AG09309 (cell line): Measurements from ENCODE around the gene RAI1.
A peak's percentile ranks its signal among the peaks of the same experiment; 100 is the strongest.

Experiments
- DNase-seq: peaks from one replicate; pipeline ENCODE4 v3.0.0-alpha.2; 2010; ENCODE audit warnings: low read depth
- H3K4me3 ChIP-seq: 2 replicates; pipeline ENCODE4 v1.5.1; 2011; ENCODE audit warnings: mild to moderate bottlenecking, low read depth, low read length, moderate library complexity; ENCODE audit not compliant: control insufficient read depth
- TF ChIP-seq, protein P1 (sequence below): IDR thresholded peaks from 2 replicates; pipeline ENCODE4 v1.5.1; 2011; ENCODE audit warnings: mild to moderate bottlenecking, low read depth, low read length, inconsistent platforms; ENCODE audit not compliant: insufficient read depth, control insufficient read depth; ENCODE audit errors: missing control alignments

Gene RAI1

DNA sequence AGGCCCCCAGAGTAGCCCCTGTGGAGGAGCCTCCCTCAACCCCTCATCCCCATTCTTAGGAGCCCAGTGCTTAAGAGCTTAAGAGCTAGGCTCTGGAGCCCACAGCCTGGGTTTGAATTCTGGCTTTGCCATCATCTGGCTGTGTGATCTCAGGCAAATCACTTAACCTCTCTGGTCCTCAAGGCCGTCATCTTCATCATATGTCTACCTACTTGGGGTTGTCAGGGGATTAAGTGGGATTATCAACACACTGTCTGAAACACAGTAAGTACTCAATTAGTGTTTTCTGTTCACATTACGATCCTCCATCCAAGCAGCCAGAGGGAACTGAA lies 150.7 kb downstream of the RAI1 start:
- no peak for DNase-seq
- TF ChIP-seq, protein P1, sequence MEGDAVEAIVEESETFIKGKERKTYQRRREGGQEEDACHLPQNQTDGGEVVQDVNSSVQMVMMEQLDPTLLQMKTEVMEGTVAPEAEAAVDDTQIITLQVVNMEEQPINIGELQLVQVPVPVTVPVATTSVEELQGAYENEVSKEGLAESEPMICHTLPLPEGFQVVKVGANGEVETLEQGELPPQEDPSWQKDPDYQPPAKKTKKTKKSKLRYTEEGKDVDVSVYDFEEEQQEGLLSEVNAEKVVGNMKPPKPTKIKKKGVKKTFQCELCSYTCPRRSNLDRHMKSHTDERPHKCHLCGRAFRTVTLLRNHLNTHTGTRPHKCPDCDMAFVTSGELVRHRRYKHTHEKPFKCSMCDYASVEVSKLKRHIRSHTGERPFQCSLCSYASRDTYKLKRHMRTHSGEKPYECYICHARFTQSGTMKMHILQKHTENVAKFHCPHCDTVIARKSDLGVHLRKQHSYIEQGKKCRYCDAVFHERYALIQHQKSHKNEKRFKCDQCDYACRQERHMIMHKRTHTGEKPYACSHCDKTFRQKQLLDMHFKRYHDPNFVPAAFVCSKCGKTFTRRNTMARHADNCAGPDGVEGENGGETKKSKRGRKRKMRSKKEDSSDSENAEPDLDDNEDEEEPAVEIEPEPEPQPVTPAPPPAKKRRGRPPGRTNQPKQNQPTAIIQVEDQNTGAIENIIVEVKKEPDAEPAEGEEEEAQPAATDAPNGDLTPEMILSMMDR = no peak
- H3K4me3 ChIP-seq = no peak overlapping the region

DNA sequence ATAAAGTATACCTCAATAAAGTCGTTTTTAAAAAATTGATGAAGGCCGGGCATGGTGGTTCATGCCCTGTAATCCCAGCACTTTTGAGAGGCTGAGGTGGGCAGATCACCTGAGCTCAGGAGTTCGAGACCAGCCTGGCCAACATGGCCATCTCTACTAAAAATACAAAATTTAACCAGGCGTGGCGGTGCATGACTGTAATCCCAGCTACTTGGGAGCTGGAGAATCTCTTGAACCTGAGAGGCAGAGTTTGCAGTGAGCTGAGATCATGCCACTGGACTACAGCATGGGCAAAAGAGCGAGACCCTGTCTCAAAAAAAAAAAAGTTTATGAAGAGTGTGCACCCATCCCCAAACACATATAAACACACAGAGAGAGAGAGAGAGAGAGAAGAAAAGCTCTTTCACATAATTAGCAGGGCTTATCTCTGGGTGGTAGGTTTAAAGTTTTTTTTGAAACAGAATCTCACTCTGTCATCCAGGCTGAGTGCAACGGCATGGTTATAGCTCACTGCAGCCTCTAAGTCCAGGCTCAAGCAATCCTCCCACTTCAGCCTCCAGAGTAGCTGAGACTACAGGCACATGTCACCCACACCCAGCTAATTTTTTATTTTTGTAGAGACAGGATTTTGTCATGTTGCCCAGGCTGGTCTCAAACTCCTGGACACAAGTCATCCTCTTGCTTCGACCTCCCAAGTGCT lies 152.6 kb downstream of the RAI1 start:
- TF ChIP-seq, protein P1 = no peak
- no peak overlapping the region for H3K4me3 ChIP-seq
- no peak for DNase-seq

DNA sequence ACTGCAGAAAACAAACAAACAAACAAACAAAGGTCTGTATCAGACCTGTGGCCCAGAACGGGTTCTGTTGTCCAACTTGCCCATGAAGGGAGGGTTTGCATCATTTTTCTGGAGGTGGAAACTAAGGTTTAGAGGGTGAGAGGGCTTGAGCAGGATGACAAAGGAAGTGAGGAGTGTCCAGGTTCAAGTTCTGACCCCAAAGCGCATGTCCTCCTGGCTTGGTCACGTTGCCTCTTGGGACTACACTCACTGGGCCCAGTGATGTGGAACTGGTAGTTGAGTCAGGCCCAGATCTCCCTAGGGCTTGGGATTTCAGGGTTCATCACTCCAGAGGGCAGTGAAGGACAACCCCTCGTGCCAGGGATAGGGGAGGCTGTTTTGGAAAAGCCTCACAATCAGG lies 153.7 kb downstream of the RAI1 start:
- H3K4me3 ChIP-seq = no peak overlapping the region
- DNase-seq = no peak
- TF ChIP-seq, protein P1 = no peak

DNA sequence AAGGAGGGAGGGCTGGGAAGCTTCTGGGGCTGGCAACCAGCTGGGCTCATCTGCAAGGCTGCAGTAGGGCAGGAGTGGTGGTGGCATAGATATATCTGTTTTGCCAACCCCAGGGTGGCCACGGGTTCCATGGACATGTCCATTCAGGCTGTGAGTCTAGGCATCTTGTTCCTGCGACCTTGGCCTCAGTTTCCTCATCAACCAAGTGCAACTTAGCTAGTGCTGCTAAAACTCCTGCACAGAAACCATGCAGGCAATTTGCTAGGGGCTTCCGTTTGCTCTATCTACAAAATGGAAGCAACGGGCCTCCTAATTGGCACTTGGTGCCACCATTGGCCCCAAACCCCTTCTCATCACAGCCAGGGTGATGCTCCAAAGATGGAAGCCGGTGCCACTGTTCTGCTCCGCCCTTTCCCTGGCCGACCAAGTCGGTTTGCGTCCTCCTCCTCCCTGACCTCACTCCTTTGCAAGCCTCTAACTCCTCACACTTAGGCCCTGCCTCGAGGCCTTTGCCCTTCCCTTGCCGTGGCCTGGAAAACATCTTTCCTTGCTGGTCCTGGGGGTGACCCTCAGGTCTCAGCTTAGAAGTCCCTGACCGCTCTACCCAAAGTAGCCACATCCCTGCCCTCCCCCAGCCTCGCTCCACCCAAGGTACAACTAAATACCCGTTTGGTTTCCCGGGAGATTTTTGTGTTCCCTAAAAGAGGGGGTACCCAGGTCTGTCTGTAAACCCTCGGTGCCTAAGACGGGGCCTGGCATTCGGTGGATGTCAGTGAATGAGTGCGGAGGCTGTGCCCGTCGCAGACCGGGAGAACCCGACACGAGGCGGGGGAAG lies 154.4 kb downstream of the RAI1 start:
- TF ChIP-seq, protein P1 = no peak
- H3K4me3 ChIP-seq = peak overlapping the region; percentile 68
- no peak for DNase-seq

DNA sequence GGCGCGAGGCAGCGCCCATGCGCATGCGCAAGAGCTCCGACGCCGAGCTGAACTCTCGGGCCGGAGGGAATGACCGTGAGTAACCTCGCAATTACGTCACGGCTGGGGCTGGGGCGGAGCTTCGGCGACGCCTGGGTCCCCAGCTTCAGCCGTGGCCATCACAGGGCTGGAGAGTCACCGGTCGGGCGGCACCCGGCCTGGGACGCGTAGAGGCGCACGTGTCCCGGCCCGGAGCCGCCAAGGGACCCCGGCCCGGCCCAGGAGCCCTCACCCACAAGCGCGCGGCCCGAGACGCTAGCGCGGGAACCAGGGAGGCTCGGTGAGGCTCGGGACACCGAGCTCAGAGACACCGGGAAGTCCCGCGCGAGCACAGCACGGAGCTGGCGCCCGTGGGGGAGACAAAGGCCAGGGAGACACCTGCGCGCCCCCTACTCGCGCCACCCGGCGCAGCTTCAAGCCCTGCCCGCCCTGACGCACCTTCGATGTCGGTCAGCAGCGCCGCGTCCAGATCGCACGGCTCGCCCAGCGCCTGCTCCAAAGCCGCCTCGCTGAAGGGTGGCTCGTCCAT lies 155.1 kb downstream of the RAI1 start:
- peak; percentile 67 for DNase-seq
- TF ChIP-seq, protein P1 = no peak
- peak overlapping the region; percentile 68 for H3K4me3 ChIP-seq

DNA sequence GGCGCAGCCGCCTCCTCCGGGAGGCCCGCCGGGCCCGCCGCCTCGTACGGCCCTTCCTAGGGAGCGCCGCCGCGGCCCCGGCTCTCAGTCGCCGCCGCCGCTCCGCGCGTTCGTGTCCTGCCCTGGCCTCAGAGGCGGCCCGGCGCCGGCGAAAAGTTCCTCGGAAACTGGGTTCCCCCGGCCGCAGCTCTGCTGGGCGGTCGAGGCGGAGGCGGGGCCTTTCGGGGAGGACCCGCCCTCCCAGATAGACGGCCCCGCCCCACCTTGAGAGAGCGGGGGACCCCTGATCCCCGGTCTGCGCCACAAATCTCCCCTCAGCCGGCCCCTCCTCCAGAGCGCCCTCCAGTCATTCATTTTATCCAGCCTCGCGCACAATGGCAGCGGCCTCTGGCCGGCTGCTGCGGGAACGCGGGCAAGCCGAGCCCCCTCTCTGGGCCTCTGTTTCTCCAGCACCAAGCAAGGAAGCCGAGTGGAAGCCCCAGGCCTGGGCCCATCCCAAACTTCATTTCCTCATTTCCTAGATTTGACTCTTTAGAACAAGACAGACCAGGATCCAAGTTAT lies 155.6 kb downstream of the RAI1 start, which contains the start of gene SREBF1:
SREBF1 (minus strand) TSS at position 169 of the 562 bp plus-strand sequence. CDS start 169 bp downstream, outside the sequence.
- TF ChIP-seq, protein P1 = no peak
- DNase-seq = no peak
- peak within 1 kb of the TSS; percentile 68 for H3K4me3 ChIP-seq
